HG03175 (cell line): Measurements from ENCODE around the gene FLVCR1.
"Not testable (repeated sequence)": the region's sequence is repeated elsewhere in the genome, so short reads cannot be mapped to it uniquely, and the experiment has no call there.

ENCODE experiments used
- ATAC-seq: cut with Tn5 transposase; IDR thresholded peaks from one replicate; pipeline ENCODE4 v1.9.1; 2021; ENCODE audit warnings: mild to moderate bottlenecking, moderate library complexity; ENCODE audit not compliant: unreplicated experiment

FLVCR1 gene

DNA sequence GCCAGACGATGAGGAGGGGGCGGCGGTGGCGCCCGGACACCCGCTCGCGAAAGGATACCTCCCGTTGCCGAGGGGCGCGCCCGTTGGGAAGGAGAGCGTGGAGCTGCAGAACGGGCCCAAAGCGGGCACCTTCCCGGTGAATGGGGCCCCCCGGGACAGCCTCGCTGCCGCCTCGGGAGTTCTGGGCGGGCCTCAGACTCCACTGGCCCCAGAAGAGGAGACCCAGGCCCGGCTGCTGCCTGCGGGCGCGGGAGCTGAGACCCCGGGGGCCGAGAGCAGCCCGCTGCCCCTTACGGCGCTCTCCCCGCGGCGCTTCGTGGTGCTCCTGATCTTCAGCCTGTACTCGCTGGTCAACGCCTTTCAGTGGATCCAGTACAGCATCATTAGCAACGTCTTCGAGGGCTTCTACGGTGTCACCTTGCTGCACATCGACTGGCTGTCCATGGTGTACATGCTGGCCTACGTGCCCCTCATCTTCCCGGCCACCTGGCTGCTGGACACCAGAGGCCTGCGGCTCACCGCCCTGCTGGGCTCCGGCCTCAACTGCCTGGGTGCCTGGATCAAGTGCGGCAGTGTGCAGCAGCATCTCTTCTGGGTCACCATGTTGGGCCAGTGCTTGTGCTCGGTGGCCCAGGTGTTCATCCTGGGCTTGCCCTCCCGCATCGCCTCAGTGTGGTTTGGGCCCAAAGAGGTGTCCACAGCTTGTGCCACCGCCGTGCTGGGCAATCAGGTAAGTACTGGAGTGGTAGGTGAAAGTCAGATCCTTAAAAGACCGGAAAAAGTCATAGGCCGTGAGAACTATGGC is 588 bp downstream of the FLVCR1 start:
- peak; percentile 29 for ATAC-seq

DNA sequence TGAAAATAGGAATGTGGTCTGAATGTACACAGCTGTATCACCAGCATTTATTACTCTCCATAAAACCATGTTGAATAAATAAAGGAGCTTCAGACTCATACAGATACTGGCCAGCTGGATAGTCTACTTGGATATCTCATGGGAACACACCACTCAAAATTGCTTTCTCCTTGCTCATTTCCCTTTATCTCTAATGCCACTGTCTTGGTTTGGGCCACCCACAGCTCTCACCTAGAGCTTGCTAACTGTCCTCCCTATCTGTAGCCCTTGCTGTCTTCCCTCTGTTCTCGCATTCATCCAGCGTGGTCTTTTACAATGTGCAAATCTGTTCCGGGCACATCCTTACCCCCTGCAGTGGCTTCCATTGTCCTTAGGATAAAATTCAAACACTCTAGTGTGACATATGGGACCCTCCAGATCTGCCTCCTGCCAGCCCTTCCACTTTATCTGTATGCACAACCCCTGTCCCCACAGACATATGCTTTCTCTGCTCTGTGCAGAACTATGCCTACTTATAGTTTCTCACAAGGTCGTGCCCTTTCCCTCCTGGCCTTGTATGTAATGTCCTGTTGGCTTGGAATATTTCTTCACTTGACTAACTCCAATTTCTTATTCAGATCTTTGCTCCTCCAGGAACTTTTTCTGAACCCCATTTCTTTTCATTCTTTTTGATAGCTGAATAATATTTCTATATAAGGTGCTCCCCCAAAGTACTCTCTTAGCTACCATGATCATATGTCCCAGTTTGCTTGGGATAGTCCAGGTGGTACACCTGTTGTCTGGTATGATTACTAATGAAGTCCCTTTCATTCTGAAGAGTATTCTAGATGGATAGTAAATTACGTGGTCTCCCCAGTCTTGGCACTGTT is 2.9 kb downstream of the FLVCR1 start:
- ATAC-seq = no peak

DNA sequence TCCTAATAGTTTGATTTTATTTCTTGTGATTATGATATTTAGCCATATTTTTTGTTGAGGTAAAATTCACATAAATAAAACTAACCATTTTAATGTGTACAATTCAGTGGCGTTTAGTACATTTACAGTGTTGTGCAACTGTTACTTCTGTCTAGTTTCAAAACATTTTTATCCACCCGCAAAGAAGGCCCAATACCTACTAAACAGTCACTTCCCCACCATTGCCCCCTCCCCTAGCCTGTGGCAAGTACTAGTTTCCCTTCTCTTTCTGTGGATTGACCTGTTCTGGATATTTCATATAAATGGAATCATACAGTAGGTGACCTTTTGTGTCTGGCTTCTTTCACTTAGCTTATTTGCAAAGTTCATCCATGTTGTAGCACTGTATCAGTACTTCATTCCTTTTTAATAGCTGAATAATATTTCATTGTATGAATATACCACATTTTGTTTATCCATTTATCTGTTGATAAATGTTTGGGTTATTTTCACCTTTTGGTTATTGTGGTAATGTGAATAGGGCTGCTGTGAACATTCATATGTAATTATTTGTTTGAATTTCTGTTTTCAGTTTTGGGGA is 4.1 kb downstream of the FLVCR1 start:
- no peak for ATAC-seq

DNA sequence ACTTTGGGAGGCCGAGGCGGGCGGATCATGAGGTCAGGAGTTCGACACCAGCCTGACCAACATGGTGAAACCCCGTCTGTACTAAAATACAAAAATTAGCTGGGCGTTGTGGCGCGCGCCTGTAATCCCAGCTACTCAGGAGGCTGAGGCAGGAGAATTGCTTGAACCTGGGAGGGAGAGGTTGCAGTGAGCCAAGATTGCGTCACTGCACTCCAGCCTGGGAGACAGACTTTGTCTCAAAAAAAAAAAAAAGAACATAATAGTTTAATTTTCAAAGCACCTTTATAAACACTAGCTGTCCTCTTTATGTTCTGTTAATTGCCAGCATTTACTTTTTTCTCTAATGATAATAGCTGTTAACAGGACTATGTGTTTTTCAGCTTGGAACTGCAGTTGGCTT is 5.3 kb downstream of the FLVCR1 start:
- ATAC-seq = not testable (repeated sequence)

DNA sequence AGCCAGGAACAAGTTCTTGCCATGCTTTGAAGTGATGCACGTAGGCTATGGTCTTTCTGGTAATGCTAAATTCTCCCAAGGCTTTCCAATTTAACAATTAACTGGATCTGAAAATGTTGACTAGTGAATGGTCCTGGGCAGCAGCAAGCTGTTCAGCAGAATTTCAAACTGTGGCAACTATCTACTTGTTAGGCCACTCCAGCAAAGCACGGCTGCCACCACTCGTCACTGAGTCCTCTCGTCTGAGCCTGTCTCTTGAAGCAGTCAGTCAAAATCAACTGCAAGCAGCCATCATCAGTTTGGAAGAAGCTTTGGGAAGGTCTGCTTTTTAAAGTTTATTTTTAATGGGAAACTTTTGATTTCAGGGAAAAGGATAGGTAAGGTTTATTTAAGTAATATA is 6.1 kb downstream of the FLVCR1 start:
- ATAC-seq = no peak

DNA sequence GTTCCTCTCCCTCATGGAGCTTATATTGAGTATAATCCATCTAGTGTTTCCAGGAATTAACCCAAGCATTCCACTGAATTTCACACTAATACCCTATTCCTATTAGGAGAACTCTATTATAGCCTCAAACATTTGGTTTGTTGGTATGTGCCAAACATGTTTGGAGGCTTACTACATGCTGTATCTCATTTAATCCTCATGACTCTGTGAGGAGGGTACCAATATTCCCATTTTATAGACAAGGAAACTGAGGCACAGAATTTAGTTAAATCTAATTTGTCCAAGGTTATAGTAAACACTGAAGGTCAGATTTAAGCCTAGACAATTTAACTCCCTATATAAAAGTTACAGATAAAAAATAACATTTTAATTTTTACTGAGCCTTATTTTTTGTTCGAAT is 9.1 kb downstream of the FLVCR1 start:
- ATAC-seq = no peak

DNA sequence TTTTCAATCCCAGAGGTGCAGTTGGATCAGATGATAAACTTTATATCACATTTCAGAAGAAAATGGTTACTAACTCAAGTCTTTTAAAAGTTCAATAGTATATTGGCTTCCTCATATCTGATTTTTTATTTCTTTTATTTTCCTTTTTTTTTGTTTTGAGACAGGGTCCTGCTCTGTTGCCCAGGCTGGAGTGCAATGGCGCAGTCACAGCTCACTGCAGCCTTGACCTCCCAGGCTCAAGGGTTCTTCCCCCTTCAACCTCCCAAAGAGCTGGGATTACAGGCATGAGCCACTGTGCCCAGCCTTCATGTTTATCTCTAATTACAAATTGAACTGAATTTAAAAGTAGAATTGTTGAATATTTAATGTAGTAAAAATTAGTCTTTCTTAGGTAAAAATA is 13.9 kb downstream of the FLVCR1 start:
- no peak for ATAC-seq

DNA sequence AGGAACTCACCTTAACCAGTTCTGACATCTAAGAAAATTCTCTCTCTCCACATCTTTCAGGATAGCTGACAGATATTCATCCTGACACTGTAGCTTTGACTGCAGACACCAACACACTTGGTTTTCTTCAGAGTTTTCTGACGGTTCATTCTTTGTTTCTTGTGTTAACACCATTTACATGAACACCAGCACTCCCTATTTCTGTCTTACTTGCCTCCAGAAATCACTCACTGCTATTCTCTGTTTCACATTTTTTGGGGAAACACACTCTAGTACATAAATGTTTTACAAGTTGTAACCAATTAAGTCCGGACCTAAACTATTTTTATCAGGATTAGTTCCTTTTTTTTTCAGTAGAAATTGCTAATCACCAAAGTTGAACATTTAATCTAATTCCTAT is 15.4 kb downstream of the FLVCR1 start:
- peak; percentile 77 for ATAC-seq

DNA sequence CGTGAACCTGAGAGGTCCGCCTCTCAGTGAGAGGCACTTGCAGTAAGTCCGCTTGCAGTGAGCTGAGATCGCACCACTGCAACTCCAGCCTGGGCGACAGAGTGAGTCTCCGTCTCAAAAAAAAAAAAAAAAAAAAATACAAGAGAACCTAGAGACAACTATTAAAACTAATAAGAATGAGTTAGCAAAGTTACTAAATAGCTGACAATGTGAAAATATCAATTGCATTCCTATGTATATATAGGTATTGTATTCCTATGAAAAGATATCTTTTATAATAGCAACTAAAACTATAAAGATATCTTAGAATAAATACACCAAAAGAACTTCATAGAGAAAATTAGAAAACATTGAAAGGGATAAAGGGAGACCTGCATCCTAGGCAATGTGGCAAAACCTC is 20.3 kb downstream of the FLVCR1 start:
- no peak for ATAC-seq

DNA sequence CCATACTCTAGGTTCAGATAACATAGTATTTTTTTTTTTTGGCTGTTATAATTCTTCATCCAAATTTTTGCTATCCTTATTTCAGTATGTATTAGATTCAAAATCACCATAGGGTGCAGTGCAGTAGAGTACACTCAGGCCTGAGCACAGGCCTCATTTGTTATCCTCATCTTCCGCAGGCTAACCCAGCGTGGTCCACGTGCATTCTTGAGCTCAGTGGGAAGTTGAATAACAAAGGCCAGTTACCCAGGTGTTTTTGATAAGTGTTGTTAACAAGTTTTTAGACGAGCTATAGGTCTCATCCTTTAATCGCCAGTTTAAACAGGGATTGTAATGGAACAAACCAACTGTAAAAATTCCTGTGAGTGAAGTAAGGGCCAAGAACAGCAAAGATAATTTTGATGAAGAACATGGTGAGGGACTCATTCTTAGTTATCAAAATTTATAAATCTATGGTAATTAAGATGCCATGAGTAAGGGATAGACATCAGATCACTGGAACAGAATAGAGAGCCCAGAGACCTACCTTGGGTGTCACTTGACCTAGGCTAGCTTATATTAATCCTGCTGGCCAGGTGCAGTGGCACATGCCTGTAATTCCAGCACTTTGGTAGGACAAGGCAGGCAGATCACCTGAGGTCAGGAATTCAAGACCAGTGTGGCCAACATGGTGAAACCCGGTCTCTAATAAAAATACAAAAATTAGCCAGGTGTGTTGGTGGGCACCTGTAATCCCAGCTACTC is 22.0 kb downstream of the FLVCR1 start:
- no peak for ATAC-seq

DNA sequence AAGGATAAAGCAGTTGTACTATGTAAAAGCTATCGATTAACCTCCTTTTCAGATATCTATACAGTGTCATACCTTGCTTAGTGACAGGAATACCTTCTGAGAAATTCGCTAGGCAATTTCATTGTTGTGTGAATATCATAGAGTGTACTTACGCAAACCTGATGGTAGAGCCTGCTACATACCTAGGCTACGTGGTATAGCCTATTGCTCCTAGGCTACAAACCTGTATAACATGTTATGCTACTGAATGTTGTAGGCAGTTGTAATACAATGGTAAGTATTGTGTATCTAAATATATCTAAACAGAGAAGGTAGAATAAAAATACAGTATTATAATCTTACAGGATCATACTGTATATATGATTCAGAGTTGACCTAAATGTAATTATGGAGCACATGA is 26.5 kb downstream of the FLVCR1 start:
- ATAC-seq = no peak

DNA sequence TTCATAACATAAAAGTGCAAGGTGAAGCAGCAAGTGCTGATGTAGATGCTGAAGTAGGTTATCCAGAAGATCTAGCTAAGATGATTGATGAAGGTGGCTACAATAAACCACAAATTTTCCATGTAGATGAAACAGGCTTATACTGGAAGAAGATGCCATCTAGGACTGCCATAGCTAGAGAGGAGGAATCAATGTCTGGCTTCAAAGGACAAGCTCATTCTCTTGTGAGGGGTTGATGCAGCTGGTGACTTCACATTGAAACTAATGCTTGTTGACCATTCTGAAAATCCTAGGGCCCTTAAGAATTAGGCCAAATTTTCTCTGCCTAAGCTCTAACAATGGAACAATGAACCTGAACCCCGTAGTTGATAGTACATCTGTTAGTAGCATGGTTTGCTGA is 34.0 kb downstream of the FLVCR1 start:
- no peak for ATAC-seq

DNA sequence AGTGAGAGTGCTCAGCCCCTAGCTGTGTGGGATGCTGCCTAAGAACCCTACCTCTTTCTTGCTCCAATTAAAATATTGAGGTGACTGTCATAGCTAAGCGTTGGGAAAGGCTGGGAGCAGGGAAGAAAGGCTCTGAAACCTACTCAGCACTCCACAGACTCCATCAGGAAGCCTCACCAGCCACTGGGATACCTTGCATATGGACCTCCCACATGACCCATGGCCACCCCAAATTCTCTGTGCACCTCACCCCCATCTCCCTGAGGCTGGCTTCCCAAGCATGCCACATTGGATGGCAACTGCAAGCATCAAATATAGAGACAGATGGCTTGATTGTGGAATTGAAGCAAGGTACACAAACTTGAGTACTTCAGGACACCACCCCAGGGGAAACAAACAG is 41.8 kb downstream of the FLVCR1 start:
- ATAC-seq = no peak

DNA sequence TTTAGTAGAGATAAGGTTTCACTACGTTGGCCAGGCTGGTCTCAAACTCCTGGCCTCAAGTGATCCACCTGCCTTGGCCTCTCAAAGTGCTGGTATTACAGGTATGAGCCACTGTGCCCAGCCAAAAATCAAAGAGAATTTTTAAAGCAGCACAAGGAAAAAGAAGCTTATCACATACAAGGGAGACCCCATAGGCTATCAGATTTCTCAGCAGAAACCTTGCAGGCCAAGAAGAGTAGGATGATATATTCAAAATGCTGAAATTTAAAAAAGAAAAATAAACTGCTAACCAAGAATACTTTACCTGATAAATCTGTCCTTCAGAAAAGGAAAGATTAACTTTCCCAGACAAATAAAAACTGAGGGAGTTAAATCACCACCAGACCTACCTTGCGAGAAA is 43.2 kb downstream of the FLVCR1 start:
- no peak for ATAC-seq

DNA sequence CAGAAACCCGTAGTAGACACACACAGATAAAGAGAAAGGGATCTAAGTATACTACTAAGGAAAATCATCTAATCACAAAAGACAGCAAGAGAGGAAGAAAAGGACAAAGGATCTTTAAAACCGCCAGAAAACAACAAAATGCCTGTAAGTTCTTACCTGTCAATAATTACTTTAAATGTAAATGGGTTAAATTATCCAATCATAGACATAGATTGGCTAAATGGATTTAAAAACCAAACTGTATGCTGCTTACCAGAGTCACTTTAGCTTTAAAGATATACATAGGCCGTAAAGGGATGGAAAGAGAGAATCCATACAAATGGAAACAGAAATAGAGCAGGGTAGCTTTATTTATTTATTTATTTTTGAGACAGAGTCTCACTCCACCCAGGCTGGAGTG is 44.0 kb downstream of the FLVCR1 start:
- ATAC-seq = no peak

DNA sequence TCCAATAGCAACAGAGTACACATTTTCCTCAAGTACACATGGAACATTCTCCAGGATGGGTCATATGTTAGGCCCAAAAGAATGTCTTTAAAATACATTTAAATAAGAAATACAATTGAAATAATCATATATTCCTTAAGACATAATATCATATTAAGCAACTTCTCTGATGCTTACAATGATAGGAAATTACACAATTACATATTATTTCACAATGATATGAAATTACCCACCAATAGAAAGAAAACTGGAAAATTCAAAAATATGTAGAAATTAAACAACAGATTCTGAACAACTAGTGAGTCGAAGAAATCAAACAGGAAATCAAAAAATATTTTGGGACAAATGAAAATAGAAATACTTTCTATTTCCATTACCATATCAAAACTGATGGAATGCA is 45.6 kb downstream of the FLVCR1 start:
- ATAC-seq = no peak

DNA sequence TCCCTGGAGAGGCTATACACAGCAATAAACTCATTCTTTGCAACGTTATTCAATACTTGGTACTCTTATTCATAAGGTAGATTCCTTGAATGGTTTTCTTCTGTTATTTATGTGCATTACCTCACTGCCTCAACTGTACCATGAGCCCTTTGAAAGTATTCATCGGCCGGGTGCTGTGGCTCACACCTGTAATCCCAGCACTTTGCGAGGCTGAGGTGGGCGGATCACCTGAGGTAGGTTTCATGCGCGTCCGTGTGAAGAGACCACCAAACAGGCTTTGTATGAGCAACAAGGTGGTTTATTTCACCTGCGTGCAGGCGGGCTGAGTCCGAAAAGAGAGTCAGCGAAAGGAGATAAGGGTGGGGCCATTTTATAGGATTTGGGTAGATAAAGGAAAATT is 50.0 kb downstream of the FLVCR1 start:
- not testable (repeated sequence) for ATAC-seq

DNA sequence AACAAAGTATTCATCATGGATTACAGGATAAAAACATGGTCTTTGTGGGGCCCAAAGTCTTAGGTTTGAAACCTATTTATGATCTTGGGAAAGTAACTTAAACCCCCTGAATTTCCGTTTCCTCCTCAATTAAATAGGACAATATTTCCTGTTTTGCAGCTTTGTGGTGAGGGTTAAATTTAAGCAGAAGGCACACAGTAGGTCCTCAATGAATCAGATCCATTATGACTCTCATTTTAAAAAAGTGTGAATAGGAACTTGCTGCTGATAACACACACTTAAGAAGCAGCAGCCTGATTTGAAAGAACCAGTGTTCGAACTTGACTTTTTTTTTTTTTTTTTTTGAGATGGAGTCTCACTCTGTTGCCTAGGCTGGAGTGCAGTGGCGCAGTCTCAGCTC is 50.9 kb downstream of the FLVCR1 start:
- no peak for ATAC-seq

DNA sequence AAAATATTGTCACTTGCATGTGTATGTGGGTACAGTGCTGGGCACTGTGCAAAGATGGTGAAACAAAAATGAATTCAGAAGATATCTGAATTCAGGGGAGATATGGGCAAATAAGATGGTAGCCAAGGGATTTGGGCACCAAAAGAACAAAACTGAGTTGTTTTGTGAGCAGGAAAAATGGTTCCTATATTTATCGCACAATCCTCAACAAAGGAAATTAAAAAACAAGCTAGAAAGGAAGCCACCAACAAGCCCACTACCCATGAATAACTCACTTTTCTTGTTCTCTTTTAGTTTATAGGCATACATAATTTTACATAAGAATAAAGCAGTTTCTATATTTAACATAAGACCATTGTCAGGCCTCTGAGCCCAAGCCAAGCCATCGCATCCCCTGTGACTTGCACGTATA is 51.6 kb downstream of the FLVCR1 start:
- no peak for ATAC-seq

DNA sequence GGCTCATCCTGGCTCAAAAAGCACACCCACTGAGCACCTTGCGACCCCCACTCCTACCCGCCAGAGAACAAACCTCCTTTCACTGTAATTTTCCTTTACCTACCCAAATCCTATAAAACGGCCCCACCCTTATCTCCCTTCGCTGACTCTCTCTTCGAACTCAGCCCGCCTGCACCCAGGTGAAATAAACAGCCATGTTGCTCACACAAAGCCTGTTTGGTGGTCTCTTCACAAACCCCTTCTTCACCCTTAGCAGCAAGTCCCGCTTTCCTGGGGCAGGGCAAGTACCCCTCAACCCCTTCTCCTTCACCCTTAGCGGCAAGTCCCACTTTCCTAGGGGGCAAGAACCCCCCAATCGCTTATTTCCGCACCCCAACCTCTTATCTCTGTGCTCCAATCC is 52.1 kb downstream of the FLVCR1 start:
- ATAC-seq = not testable (repeated sequence)

DNA sequence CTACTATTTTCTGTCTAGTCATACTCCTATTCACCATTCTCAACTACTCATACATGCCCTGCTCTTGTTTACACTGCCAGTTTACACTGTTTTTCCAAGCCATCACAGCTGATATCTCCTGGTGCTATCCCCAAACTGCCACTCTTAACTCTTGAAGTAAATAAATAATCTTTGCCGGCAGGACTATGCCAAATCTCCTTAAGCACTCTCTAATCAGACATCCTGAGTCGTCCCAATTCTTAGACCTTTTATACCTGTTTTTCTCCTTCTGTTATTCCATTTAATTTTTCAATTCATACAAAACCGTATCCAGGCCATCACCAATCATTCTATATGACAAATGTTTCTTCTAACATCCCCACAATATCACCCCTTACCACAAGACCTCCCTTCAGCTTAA is 55.6 kb downstream of the FLVCR1 start:
- ATAC-seq = not testable (repeated sequence)
